HepG2 (cell line): ENCODE data around the gene GON7. TPM values are rescaled to one million over a fixed set of nuclear protein-coding genes. Genes with fewer than 3 reads are reported as not detected.

Experiments used
- ATAC-seq: fragments of 200-7000 bp; cut with Tn5 transposase; 3 replicates; pipeline ENCODE4 v1.9.1; 2020; ENCODE audit warnings: mild to moderate bottlenecking, moderate library complexity
- BruUV-seq: library from RNA; stranded (reverse); fragments of 400-500 nt; replicated peaks from 2 replicates; lab custom pipeline; 2021; lab: Mats Ljungman, UMichigan
- CTCF ChIA-PET: fragments of 300-600 bp; formaldehyde crosslinking; extraction: SDS; loops from one replicate; lab custom pipeline; 2021; ENCODE audit warnings: low total read pairs, inconsistent platforms, low intra/inter-chr PET ratio; lab: Yijun Ruan, JAX
- POLR2A ChIA-PET: fragments of 350-600 bp; sonication (Branson Sonifier 250); formaldehyde crosslinking; loops from one replicate; lab custom pipeline; 2020; ENCODE audit warnings: antibody characterized with exemption, inconsistent platforms; lab: Yijun Ruan, JAX
- DNase-seq: peaks from one replicate; pipeline ENCODE4 v3.0.0-alpha.2; 2015; ENCODE audit warnings: low spot score
- FAIRE-seq: peaks from 3 replicates; lab custom pipeline; 2011; peaks lifted over from hg19 to GRCh38; lab: Jason Lieb, UNC
- H2AFZ ChIP-seq: one replicate; pipeline ENCODE4 v1.6.1; 2011; ENCODE audit warnings: low read length, inconsistent platforms
- H3K27ac ChIP-seq: fragments of 300-600 bp; 3 replicates; pipeline ENCODE4 v1.8.0; 2011; ENCODE audit warnings: mixed run types, mild to moderate bottlenecking, mixed read lengths, low read length, inconsistent platforms; ENCODE audit not compliant: insufficient read depth; ENCODE audit errors: extremely low read length
- H3K27me3 ChIP-seq, 2 experiments: fragments of 200-600 bp in 1 of 2; 2 replicates in 1 of 2; 3 replicates in 1 of 2; pipeline versions ENCODE4 v1.6.0 to v1.8.0; 2011; ENCODE audit warnings: low read length in 2 of 2, mild to moderate bottlenecking in 2 of 2, moderate library complexity in 2 of 2, inconsistent platforms in 1 of 2; ENCODE audit not compliant: insufficient read depth in 2 of 2, control insufficient read depth in 1 of 2
- H3K36me3 ChIP-seq, 2 experiments: fragments of 200-600 bp in 1 of 2; replicated peaks in 1 of 2; 2 replicates in 1 of 2; 3 replicates in 1 of 2; pipeline versions ENCODE4 v1.5.1 to v1.8.0; 2011; ENCODE audit warnings: low read length in 2 of 2, inconsistent platforms in 1 of 2; ENCODE audit not compliant: insufficient read depth in 2 of 2, control insufficient read depth in 1 of 2
- H3K4me1 ChIP-seq: 2 replicates; pipeline ENCODE4 v1.5.1; 2012; ENCODE audit warnings: low read length, inconsistent platforms; ENCODE audit not compliant: insufficient read depth
- H3K4me2 ChIP-seq: 2 replicates; pipeline ENCODE4 v1.6.0; 2011; ENCODE audit warnings: low read depth, low read length, inconsistent platforms
- H3K4me3 ChIP-seq, 3 experiments: fragments of 200-600 bp in 1 of 3; sonication (generic), shearing (Covaris generic) in 1 of 3; replicated peaks in 1 of 3; 2 replicates each; pipeline ENCODE4 v1.5.1; 2011 to 2016; ENCODE audit warnings: low read length in 3 of 3, inconsistent platforms in 2 of 3, low read depth in 2 of 3, mild to moderate bottlenecking in 2 of 3, control low read depth in 1 of 3, mixed read lengths in 1 of 3; ENCODE audit not compliant: insufficient read depth in 1 of 3
- H3K79me2 ChIP-seq: one replicate; pipeline ENCODE4 v1.6.1; 2011; ENCODE audit warnings: low read length, inconsistent platforms; ENCODE audit not compliant: insufficient read depth
- H3K9ac ChIP-seq: 2 replicates; pipeline ENCODE4 v1.6.0; 2011; ENCODE audit warnings: mild to moderate bottlenecking, low read depth, low read length, inconsistent platforms; ENCODE audit not compliant: insufficient read depth
- H3K9me3 ChIP-seq: 2 replicates; pipeline ENCODE4 v1.5.1; 2012; ENCODE audit warnings: mild to moderate bottlenecking, low read length
- H4K20me1 ChIP-seq: 2 replicates; pipeline ENCODE4 v1.6.0; 2011; ENCODE audit warnings: inconsistent platforms, mild to moderate bottlenecking, low read length, moderate library complexity; ENCODE audit not compliant: insufficient read depth
- BORCS8-MEF2B ChIP-seq: sonication (generic); formaldehyde crosslinking; IDR thresholded peaks from 2 replicates; pipeline ENCODE4 v1.8.0; 2022; ENCODE audit warnings: mild to moderate bottlenecking, missing genetic modification reagents
- IKZF4 ChIP-seq: sonication (generic); formaldehyde crosslinking; IDR thresholded peaks from 2 replicates; pipeline ENCODE4 v1.5.1; 2020; ENCODE audit warnings: borderline replicate concordance, mild to moderate bottlenecking, low read depth, missing genetic modification reagents; ENCODE audit errors: not compliant biosample characterization
- WGBS: methylation state at CpG from one replicate; pipeline ENCODE4 v1.1.6; 2017; ENCODE audit warnings: low lambda C conversion rate; 5-methylcytosine and 5-hydroxymethylcytosine counted together
- in situ Hi-C: cut with HindIII; loops from 2 replicates; pipeline ENCODE4 v1.10.0; 2017; ENCODE audit warnings: low pct_unique_long_range_greater_than_20kb; ENCODE audit not compliant: extremely low pct_ligation_motif_present
- intact Hi-C: fragments of 100-400 bp; cut with micrococcal nuclease; formaldehyde crosslinking; loops from one replicate; pipeline ENCODE4 v1.10.0; 2022; ENCODE audit not compliant: unreplicated experiment
- polyA plus RNA-seq, 8 experiments: library from polyadenylated mRNA; depleted of rRNA in 3 of 8; stranded (reverse) in 7 of 8; unstranded in 1 of 8; fragments of >200 nt; fragmentation: Illumina TruSeq in 4 of 8; extraction: Trizol in 4 of 8; gene quantifications; 2 replicates each; pipeline versions ENCODE4 v1.2.1 to v1.2.3, GENCODE V29; 2011 to 2016; ENCODE audit warnings: low read depth in 4 of 8, missing spikeins in 1 of 8, mixed read lengths in 1 of 8; ENCODE audit not compliant: insufficient read depth in 1 of 8
- total RNA-seq, 5 experiments: library from RNA; depleted of rRNA; stranded (reverse); fragments of >200 nt; fragmentation: Illumina TruSeq; extraction: Trizol; gene quantifications; 2 replicates each; pipeline ENCODE4 v1.2.3, GENCODE V29; 2016; ENCODE audit warnings: low read depth in 1 of 5
- TF ChIP-seq, protein P1 (sequence below): sonication (generic); formaldehyde crosslinking; IDR thresholded peaks from 2 replicates; pipeline ENCODE4 v1.8.0; 2022; ENCODE audit warnings: mild to moderate bottlenecking, missing genetic modification reagents, borderline replicate concordance
- TF ChIP-seq, protein P2 (sequence below): sonication (generic); formaldehyde crosslinking; conservative IDR thresholded peaks from 2 replicates; pipeline ENCODE4 v1.8.0; 2022; ENCODE audit warnings: low read depth, missing genetic modification reagents

The GON7 gene
- total and polyA plus RNA-seq, 2 of the 13 experiments (the other 11 are each of a cell fraction or from before 2014, with no cell fraction given) = 11.9 to 28.0 TPM

- no peak for FAIRE-seq
- H3K4me2 ChIP-seq = peak overlapping the region; percentile 81
- H3K79me2 ChIP-seq = peaks cover 28% of the 10 kb centered on the region
- H3K27me3 ChIP-seq = no peaks in the 10 kb centered on the region; a peak in 1 of 5 replicates
- peak overlapping the region; percentile 74 to 99 (median 90) for H3K4me3 ChIP-seq
- ATAC-seq = peak; percentile 4
- in situ Hi-C loops (no loop called here), intact Hi-C loops (loop anchor here (2.0 kb wide), 1 partner anchor 23 kb away; the partner anchor contains the start of genes GON7 and UBR7)
- H3K9me3 ChIP-seq = no peaks in the 10 kb centered on the region
- ChIA-PET POLR2A (interaction anchor here (0.8 to 1.9 kb wide), 6 partner anchors 8 to 164 kb away, joined by 3 to 26 read pairs (median 5); partner anchors contain the start of genes GON7 and UBR7), CTCF (interaction anchor here (1.1 kb wide), 1 partner anchor 69 kb away, joined by 5 read pairs; the partner anchor contains the start of gene ITPK1)
- peaks cover 32% of the 10 kb centered on the region for H3K4me1 ChIP-seq
- TF ChIP-seq, protein P1, sequence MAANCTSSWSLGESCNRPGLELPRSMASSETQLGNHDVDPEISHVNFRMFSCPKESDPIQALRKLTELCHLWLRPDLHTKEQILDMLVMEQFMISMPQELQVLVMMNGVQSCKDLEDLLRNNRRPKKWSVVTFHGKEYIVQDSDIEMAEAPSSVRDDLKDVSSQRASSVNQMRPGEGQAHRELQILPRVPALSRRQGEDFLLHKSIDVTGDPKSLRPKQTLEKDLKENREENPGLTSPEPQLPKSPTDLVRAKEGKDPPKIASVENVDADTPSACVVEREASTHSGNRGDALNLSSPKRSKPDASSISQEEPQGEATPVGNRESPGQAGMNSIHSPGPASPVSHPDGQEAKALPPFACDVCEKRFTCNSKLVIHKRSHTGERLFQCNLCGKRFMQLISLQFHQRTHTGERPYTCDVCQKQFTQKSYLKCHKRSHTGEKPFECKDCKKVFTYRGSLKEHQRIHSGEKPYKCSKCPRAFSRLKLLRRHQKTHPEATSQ (CRISPR knock-in tag) = 0 out of 2 replicates have a peak, but pooled peaks have one; percentile 3
- TF ChIP-seq IKZF4 (CRISPR knock-in tag) = no peak
- TF ChIP-seq, protein P2, sequence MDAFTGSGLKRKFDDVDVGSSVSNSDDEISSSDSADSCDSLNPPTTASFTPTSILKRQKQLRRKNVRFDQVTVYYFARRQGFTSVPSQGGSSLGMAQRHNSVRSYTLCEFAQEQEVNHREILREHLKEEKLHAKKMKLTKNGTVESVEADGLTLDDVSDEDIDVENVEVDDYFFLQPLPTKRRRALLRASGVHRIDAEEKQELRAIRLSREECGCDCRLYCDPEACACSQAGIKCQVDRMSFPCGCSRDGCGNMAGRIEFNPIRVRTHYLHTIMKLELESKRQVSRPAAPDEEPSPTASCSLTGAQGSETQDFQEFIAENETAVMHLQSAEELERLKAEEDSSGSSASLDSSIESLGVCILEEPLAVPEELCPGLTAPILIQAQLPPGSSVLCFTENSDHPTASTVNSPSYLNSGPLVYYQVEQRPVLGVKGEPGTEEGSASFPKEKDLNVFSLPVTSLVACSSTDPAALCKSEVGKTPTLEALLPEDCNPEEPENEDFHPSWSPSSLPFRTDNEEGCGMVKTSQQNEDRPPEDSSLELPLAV (CRISPR knock-in tag) = no peak
- no peak for TF ChIP-seq BORCS8-MEF2B
- peaks cover 4 to 24% of the 10 kb centered on the region in 2 experiments; a peak in 3 of 5 replicates for H3K36me3 ChIP-seq
- TSS peak; percentile 70 for BruUV-seq
- H4K20me1 ChIP-seq = no peaks in the 10 kb centered on the region
- no peak for DNase-seq
- H3K27ac ChIP-seq = peak overlapping the region; percentile 86
- peak overlapping the region; percentile 85 for H3K9ac ChIP-seq
- WGBS = 36% methylated on average over 16 of the region's 17 CpGs
- no peak overlapping the region for H2AFZ ChIP-seq
Measured at GRCh38 chr14:93183596-93184317, 23.1 kb downstream of the GON7 start.
